Measurements from ENCODE around the gene PPM1E. TPM values are rescaled to one million over a fixed set of nuclear protein-coding genes. Genes with fewer than 3 reads are reported as not detected.
"Not testable (repeated sequence)": the region's sequence is repeated elsewhere in the genome, so short reads cannot be mapped to it uniquely, and the experiment has no call there.

PPM1E gene
- total RNA-seq, 1 donor from 2014 or later = 3.6 TPM

DNA sequence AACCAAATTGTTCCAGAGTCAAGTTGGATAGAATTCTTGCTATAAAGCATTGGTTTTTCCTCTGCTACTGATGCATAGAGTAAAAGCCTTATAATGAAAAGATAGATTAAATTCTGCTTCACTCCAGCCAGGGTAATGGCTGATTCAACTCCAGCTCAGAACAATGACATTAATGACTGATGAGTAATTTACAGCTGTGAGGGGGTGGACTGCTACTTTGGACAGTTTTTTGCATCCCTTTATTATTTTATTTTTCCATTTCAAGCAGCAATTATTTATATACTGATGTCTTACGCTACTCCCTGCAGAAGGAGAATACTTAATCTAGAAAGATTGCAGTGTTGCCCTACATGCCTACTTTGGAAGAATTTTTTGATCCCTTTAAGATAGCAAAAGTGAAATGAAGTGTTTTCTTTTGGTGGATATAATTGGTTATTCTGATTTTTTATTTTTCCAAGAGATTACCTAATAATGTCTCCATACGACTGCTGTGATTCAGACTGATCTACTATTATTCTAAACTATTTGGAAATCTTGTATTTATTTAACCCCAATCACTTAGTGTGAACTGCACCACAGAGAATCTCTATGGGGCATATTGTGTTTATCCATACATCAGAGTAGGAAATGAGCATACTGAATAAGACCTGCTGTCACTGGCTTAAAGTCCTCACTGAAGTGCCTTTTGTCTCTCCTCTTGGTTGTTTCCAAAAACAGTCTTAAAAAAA lies 201.5 kb downstream of the PPM1E start:
- H3K36me3 Mint-ChIP-seq = no peaks in the 10 kb centered on the region
- H3K27me3 Mint-ChIP-seq = no peaks in the 10 kb centered on the region
- H3K4me3 Mint-ChIP-seq = no peak overlapping the region
- H3K27ac Mint-ChIP-seq = no peak overlapping the region
- TF ChIP-seq, protein P1, sequence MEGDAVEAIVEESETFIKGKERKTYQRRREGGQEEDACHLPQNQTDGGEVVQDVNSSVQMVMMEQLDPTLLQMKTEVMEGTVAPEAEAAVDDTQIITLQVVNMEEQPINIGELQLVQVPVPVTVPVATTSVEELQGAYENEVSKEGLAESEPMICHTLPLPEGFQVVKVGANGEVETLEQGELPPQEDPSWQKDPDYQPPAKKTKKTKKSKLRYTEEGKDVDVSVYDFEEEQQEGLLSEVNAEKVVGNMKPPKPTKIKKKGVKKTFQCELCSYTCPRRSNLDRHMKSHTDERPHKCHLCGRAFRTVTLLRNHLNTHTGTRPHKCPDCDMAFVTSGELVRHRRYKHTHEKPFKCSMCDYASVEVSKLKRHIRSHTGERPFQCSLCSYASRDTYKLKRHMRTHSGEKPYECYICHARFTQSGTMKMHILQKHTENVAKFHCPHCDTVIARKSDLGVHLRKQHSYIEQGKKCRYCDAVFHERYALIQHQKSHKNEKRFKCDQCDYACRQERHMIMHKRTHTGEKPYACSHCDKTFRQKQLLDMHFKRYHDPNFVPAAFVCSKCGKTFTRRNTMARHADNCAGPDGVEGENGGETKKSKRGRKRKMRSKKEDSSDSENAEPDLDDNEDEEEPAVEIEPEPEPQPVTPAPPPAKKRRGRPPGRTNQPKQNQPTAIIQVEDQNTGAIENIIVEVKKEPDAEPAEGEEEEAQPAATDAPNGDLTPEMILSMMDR (conservative IDR thresholded peaks at IDR 0.05) = no peak
- H3K4me1 Mint-ChIP-seq (ENCODE audit: unreplicated experiment) = peaks cover 12% of the 10 kb centered on the region
- peaks cover 5% of the 10 kb centered on the region for H3K9me3 Mint-ChIP-seq
- DNase-seq (ENCODE audit: extremely low spot score, unreplicated experiment) = no peak

DNA sequence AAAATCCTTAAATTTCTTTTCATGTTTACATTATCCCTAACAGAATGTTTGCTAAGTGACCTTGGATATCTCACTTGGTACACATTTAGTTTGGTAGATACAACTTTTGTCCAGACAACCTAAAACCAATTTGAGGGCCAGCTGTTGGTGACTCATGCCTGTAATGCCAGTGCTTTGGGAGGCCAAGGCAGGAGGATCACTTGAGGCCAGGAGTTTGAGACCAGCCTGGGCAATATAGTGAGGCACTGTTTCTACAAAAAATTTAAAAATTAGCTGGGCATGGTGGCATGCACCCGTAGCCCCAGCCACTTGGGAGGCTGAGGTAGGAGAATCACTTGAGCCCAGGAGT lies 202.0 kb downstream of the PPM1E start:
- H3K4me1 Mint-ChIP-seq (ENCODE audit: unreplicated experiment) = peaks cover 12% of the 10 kb centered on the region
- H3K27ac Mint-ChIP-seq; H3K4me3 Mint-ChIP-seq; H3K9me3 Mint-ChIP-seq; H3K27me3 Mint-ChIP-seq; DNase-seq (ENCODE audit: extremely low spot score, unreplicated experiment); H3K36me3 Mint-ChIP-seq: not testable (repeated sequence)

DNA sequence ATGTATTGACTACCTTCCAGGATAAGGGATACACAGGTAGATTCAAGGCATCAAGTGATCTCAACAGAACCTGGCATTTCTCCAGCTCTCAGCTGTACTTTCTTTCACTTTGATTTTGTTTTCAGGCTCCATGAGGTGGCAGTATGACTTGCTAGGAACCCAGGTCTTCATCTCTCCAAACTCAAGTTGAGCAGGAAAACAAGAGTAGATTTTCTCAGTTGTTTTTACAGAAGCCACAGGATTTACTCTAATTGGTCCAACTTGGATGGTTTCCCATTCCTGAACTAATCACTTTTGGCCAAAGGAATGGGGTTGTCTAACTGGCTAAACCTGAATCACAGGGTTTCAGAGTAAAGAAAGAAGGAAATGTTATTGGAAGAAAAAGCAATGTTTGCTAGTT lies 204.4 kb downstream of the PPM1E start:
- no peak for DNase-seq (ENCODE audit: extremely low spot score, unreplicated experiment)
- H3K9me3 Mint-ChIP-seq = peaks cover 5% of the 10 kb centered on the region
- no peaks in the 10 kb centered on the region for H3K36me3 Mint-ChIP-seq
- TF ChIP-seq, protein P1 (conservative IDR thresholded peaks at IDR 0.05) = no peak
- no peaks in the 10 kb centered on the region for H3K27me3 Mint-ChIP-seq
- peak overlapping the region; percentile 44 for H3K4me3 Mint-ChIP-seq
- H3K4me1 Mint-ChIP-seq (ENCODE audit: unreplicated experiment) = peaks cover 12% of the 10 kb centered on the region
- H3K27ac Mint-ChIP-seq = peak overlapping the region; percentile 75

DNA sequence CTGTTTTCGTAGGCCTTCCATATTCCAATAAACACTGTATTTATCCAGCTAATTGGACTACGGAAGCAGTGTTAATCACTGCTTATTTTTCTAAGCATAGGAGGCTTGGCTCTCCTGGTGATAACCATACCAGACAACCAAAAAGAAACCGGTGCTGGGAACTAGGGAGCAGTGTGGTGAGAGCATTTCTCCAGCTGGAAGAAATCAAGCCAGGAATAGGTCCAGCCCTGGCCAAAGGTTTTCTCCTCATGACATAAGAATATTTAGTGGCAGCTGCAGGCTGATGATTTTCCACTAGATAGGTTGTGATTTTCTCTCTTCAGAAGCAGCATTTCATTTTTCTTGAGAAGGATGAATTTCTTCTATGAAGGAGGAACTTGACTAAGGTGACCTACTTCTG lies 209.6 kb downstream of the PPM1E start:
- no peak overlapping the region for H3K27ac Mint-ChIP-seq
- no peaks in the 10 kb centered on the region for H3K36me3 Mint-ChIP-seq
- peaks cover under 1% of the 10 kb centered on the region for H3K9me3 Mint-ChIP-seq
- H3K4me1 Mint-ChIP-seq (ENCODE audit: unreplicated experiment) = peaks cover 21% of the 10 kb centered on the region
- TF ChIP-seq, protein P1 (conservative IDR thresholded peaks at IDR 0.05) = no peak
- no peak overlapping the region for H3K4me3 Mint-ChIP-seq
- DNase-seq (ENCODE audit: extremely low spot score, unreplicated experiment) = no peak
- no peaks in the 10 kb centered on the region for H3K27me3 Mint-ChIP-seq

DNA sequence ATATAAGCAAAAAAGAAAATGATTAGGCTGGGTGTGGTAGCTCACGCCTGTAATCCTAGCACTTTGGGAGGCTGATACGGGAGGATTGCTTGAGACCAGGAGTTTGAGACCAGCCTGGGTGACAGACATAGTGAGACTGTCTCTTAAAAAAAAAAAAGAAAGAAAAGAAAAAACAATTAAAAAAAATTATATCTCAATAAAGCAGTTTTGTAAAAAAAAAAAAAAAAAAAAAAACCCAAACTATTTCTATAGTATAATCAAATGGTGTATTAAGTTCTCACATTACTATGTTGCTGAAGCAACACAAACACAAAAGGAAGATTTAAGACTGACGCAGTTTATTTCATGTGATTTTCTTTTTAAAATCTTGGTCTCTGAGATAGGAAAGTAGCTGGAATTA lies 210.6 kb downstream of the PPM1E start:
- no peak for DNase-seq (ENCODE audit: extremely low spot score, unreplicated experiment)
- Mint-ChIP-seq H3K4me1 (ENCODE audit: unreplicated experiment) (peaks cover 21% of the 10 kb centered on the region), H3K27me3 (no peaks in the 10 kb centered on the region), H3K9me3 (no peaks in the 10 kb centered on the region), H3K36me3 (no peaks in the 10 kb centered on the region), H3K4me3 (no peak overlapping the region), H3K27ac (no peak overlapping the region)
- TF ChIP-seq, protein P1 (conservative IDR thresholded peaks at IDR 0.05) = no peak

DNA sequence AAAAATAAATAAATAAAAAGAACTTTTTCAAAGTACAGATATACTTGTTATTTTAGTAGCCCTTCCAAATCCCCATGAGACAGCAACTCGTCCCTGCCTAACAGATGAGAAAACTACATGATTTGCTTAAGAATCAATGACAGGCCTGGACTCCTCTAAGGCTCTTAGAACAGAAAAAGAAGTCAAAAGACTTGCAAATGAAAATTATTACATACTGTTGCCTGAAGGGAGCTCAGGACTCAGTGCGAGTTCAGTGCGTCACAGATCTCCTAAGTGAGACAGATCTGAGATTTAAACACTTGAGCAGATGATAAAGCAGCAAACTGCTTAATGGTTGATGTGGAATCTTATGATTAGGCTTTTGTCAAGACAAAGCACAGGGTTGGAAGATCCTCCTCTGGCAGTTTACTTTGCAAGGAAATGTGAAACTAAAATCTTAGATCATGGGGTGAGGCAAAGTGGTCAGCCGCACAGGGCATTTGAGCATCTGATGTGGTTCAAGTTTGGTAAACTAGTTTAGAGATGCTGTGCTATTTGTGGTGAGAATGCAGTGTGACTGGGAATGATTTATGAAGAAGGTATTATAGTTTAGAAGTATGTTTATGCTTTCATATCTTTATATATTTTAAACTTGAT lies 212.9 kb downstream of the PPM1E start:
- Mint-ChIP-seq H3K4me1 (ENCODE audit: unreplicated experiment) (peaks cover 21% of the 10 kb centered on the region), H3K27ac (no peak overlapping the region), H3K27me3 (no peaks in the 10 kb centered on the region)

More for the DNA sequence above, 212.9 kb downstream of the PPM1E start:
- H3K36me3 Mint-ChIP-seq = no peaks in the 10 kb centered on the region
- H3K9me3 Mint-ChIP-seq = no peaks in the 10 kb centered on the region
- no peak for DNase-seq (ENCODE audit: extremely low spot score, unreplicated experiment)
- TF ChIP-seq, protein P1 (conservative IDR thresholded peaks at IDR 0.05) = no peak
- no peak overlapping the region for H3K4me3 Mint-ChIP-seq
